Testis (tissue), 3 donors: Measurements from ENCODE around the gene HBEGF. TPM values are rescaled to one million over a fixed set of nuclear protein-coding genes. Genes with fewer than 3 reads are reported as not detected.

Experiments
- DNase-seq: peaks from one replicate; pipeline ENCODE4 v3.0.0-alpha.2; 2019
- H3K27ac ChIP-seq, 2 donors: fragments of 200-600 bp; sonication (generic); one replicate each; pipeline ENCODE4 v1.5.1; 2019
- H3K27me3 ChIP-seq: fragments of 200-600 bp; sonication (generic); one replicate; pipeline ENCODE4 v1.5.1; 2019
- H3K36me3 ChIP-seq: fragments of 200-600 bp; sonication (generic); one replicate; pipeline ENCODE4 v1.5.1; 2017; ENCODE audit warnings: low read depth; ENCODE audit errors: missing control alignments
- H3K4me1 ChIP-seq: fragments of 200-600 bp; sonication (generic); one replicate; pipeline ENCODE4 v1.5.1; 2019
- H3K4me3 ChIP-seq, 2 donors: fragments of 200-600 bp; sonication (generic); one replicate each; pipeline ENCODE4 v1.5.1; 2017 to 2019
- H3K9me3 ChIP-seq: fragments of 200-600 bp; sonication (generic); one replicate; pipeline ENCODE4 v1.5.1; 2017
- POLR2A ChIP-seq: fragments of 450-650 bp; IDR thresholded peaks from one replicate; pipeline ENCODE4 v1.6.1; 2017; ENCODE audit warnings: antibody characterized with exemption, mild to moderate bottlenecking, moderate library complexity
- WGBS, 2 donors: methylation state at CpG; one replicate each; pipeline ENCODE4 v1.1.5; 2018; 5-methylcytosine and 5-hydroxymethylcytosine counted together
- intact Hi-C: fragments of 100-400 bp; cut with DNase I; formaldehyde crosslinking; loops from one replicate; pipeline ENCODE4 v1.15.1; 2023; ENCODE audit warnings: low total_unique reads
- polyA plus RNA-seq: library from polyadenylated mRNA; stranded (reverse); fragments of 350-450 nt; fragmentation: Illumina TruSeq; extraction: RNeasy Lipid Tissue Mini Kit (QIAGEN cat#74804); gene quantifications from one replicate; pipeline ENCODE4 v1.2.3, GENCODE V29; 2014; ENCODE audit warnings: low read depth, low replicate concordance; ENCODE audit not compliant: insufficient read depth
- total RNA-seq, 2 donors: library from RNA; depleted of rRNA; stranded (reverse); fragments of >200 nt; gene quantifications; one replicate each; pipeline ENCODE4 v1.2.3, GENCODE V29; 2016
- TF ChIP-seq, protein P1 (sequence below), 3 experiments: fragments of 450-650 bp in 2 of 3; fragments of 200-600 bp in 1 of 3; sonication (generic) in 1 of 3; IDR thresholded peaks; one replicate each; pipeline ENCODE4 v1.5.1; 2016 to 2019; ENCODE audit warnings: antibody characterized with exemption in 3 of 3, mild to moderate bottlenecking in 2 of 3, moderate library complexity in 1 of 3

Gene HBEGF
- total and polyA plus RNA-seq, 3 donors from 2014 or later, result 8.2 to 23.9 (median 23.2) TPM

GRCh38 chr5:140388052-140388451 lies 41.6 kb upstream of the HBEGF start:
- H3K27me3 ChIP-seq, result no peaks in the 10 kb centered on the region
- DNase-seq, result no peak
- no peak overlapping the region for H3K27ac ChIP-seq
- TF ChIP-seq, protein P1, sequence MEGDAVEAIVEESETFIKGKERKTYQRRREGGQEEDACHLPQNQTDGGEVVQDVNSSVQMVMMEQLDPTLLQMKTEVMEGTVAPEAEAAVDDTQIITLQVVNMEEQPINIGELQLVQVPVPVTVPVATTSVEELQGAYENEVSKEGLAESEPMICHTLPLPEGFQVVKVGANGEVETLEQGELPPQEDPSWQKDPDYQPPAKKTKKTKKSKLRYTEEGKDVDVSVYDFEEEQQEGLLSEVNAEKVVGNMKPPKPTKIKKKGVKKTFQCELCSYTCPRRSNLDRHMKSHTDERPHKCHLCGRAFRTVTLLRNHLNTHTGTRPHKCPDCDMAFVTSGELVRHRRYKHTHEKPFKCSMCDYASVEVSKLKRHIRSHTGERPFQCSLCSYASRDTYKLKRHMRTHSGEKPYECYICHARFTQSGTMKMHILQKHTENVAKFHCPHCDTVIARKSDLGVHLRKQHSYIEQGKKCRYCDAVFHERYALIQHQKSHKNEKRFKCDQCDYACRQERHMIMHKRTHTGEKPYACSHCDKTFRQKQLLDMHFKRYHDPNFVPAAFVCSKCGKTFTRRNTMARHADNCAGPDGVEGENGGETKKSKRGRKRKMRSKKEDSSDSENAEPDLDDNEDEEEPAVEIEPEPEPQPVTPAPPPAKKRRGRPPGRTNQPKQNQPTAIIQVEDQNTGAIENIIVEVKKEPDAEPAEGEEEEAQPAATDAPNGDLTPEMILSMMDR (IDR thresholded peaks at IDR 0.05), result no peak
- TF ChIP-seq POLR2A, result no peak
- intact Hi-C loops, result no loop called here
- H3K4me3 ChIP-seq, result no peak overlapping the region
- H3K9me3 ChIP-seq, result no peaks in the 10 kb centered on the region
- WGBS, 2 donors, result 85 to 86% methylated on average over 2 of the region's 2 CpGs
- no peaks in the 10 kb centered on the region for H3K4me1 ChIP-seq
- H3K36me3 ChIP-seq, result no peaks in the 10 kb centered on the region

DNA sequence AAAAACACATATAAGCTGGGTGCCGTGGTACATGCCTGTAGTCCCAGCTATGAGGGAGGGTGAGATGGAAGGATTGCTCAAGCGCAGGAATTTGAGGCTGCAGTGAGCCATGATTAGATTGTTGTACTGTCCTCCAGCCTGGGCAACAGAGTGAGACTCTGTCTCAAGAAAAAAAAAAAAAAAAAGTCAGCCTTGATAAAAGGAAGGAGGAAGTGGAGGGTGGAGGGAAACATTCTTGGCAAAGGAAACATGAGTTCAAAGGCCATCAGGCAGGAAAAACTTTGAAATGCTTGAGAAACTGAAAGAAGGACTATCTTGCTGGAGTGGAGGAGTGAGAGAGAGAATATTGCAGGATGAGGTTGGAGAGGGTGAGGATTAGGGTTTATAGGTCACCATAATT lies 36.9 kb upstream of the HBEGF start:
- no peaks in the 10 kb centered on the region for H3K9me3 ChIP-seq
- H3K36me3 ChIP-seq, result no peaks in the 10 kb centered on the region
- DNase-seq, result no peak
- intact Hi-C loops, result no loop called here
- H3K27me3 ChIP-seq, result no peaks in the 10 kb centered on the region
- TF ChIP-seq, protein P1 (IDR thresholded peaks at IDR 0.05), result no peak
- TF ChIP-seq POLR2A, result no peak
- H3K4me3 ChIP-seq, result no peak overlapping the region
- WGBS, 2 donors, result 74 to 85% methylated on average over 2 of the region's 2 CpGs
- no peaks in the 10 kb centered on the region for H3K4me1 ChIP-seq
- H3K27ac ChIP-seq, result no peak overlapping the region

- no peaks in the 10 kb centered on the region for H3K9me3 ChIP-seq
- H3K4me3 ChIP-seq, result no peak overlapping the region
- intact Hi-C loops, result no loop called here
- H3K4me1 ChIP-seq, result no peaks in the 10 kb centered on the region
- no peaks in the 10 kb centered on the region for H3K27me3 ChIP-seq
- H3K27ac ChIP-seq, result no peak overlapping the region
- no peak for DNase-seq
- TF ChIP-seq, protein P1 (IDR thresholded peaks at IDR 0.05), result no peak
- no peak for TF ChIP-seq POLR2A
- H3K36me3 ChIP-seq, result no peaks in the 10 kb centered on the region
Observed at GRCh38 chr5:140382866-140383265, 36.5 kb upstream of the HBEGF start.

DNA sequence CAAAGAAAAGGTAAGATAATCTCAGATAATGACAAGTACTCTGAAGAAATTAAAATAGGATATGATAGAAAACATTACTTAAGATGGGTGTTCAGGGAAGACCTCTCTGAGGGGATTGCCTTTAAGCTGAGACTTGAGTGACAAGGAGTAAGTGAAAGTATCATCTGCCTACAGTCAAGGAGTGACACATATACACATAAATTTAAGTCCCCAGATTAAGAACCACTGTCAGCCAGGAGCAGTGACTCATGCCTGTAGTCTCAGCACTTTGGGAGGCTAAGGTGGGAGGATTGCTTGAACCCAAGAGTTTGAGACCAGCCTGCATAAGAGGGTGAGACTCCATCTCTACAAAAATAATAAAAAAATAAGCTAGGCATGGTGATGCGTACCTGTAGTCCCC lies 35.6 kb upstream of the HBEGF start:
- H3K27ac ChIP-seq, result no peak overlapping the region
- TF ChIP-seq POLR2A, result no peak
- TF ChIP-seq, protein P1 (IDR thresholded peaks at IDR 0.05), result no peak
- no peak for DNase-seq
- intact Hi-C loops, result no loop called here
- no peaks in the 10 kb centered on the region for H3K4me1 ChIP-seq
- no peaks in the 10 kb centered on the region for H3K27me3 ChIP-seq
- no peaks in the 10 kb centered on the region for H3K9me3 ChIP-seq
- H3K36me3 ChIP-seq, result no peaks in the 10 kb centered on the region
- 93 to 100% methylated on average over 1 of the region's 1 CpG for WGBS, 2 donors
- H3K4me3 ChIP-seq, result no peak overlapping the region

DNA sequence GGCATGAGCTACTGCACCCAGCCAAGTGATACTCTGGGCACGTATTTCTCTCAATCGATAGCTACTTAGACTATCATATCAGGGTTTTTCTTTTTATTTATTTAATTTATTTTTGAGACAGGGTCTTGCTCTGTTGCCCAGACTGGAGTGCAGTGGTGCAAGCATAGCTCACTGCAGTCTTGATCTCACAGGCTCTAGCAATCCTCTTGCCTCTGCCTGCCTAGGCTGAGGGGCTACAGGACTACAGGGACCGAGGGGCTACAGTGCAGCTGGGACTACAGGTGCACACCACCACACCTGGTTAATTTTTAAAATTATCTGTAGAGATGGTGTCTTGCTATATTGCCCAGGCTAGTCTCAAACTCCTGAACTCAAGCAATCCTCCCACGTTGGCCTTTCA lies 34.9 kb upstream of the HBEGF start:
- Histone ChIP-seq H3K27ac (no peak overlapping the region), H3K36me3 (no peaks in the 10 kb centered on the region), H3K4me1 (no peaks in the 10 kb centered on the region), H3K27me3 (no peaks in the 10 kb centered on the region), H3K9me3 (no peaks in the 10 kb centered on the region), H3K4me3 (no peak overlapping the region)
- TF ChIP-seq, protein P1 (IDR thresholded peaks at IDR 0.05), result no peak
- TF ChIP-seq POLR2A, result no peak
- intact Hi-C loops, result no loop called here
- 92 to 95% methylated on average over 4 of the region's 4 CpGs for WGBS, 2 donors
- DNase-seq, result no peak
